Activated CD4-positive, alpha-beta memory T cell treated with anti-CD3 and anti-CD28 coated beads for 36 hours (primary cell): ENCODE data around the gene ADGRG1. TPM values are rescaled to one million over a fixed set of nuclear protein-coding genes. Genes with fewer than 3 reads are reported as not detected.

Experiments used
- CTCF ChIA-PET: fragments of 350-600 bp; sonication (Branson Sonifier 250); formaldehyde crosslinking; loops from one replicate; lab custom pipeline; 2021; ENCODE audit warnings: antibody characterized with exemption, inconsistent platforms; lab: Charles Lee
- POLR2A ChIA-PET: fragments of 350-600 bp; sonication (Branson Sonifier 250); formaldehyde crosslinking; loops from one replicate; lab custom pipeline; 2021; ENCODE audit warnings: antibody characterized with exemption; lab: Charles Lee
- DNase-seq: peaks from one replicate; pipeline ENCODE4 v3.0.0-alpha.2; 2020
- H3K27ac Mint-ChIP-seq: one replicate; pipeline ENCODE4 v1.8.0; 2021; ENCODE audit warnings: mixed read lengths
- H3K27me3 Mint-ChIP-seq: one replicate; pipeline ENCODE4 v1.8.0; 2021; ENCODE audit warnings: mixed read lengths
- H3K36me3 Mint-ChIP-seq: one replicate; pipeline ENCODE4 v1.8.0; 2021; ENCODE audit warnings: mixed read lengths
- H3K4me1 Mint-ChIP-seq: one replicate; pipeline ENCODE4 v1.8.0; 2021; ENCODE audit warnings: low read depth, mixed read lengths
- H3K4me3 Mint-ChIP-seq: one replicate; pipeline ENCODE4 v1.8.0; 2021; ENCODE audit warnings: mild to moderate bottlenecking, mixed read lengths
- H3K9me3 Mint-ChIP-seq: one replicate; pipeline ENCODE4 v1.8.0; 2021; ENCODE audit warnings: mixed read lengths
- intact Hi-C: fragments of 100-400 bp; cut with micrococcal nuclease; formaldehyde crosslinking; loops from one replicate; pipeline ENCODE4 v1.15.1; 2023
- total RNA-seq, 2 experiments: library from RNA; stranded (reverse); gene quantifications; one replicate each; pipeline ENCODE4 v1.2.3, GENCODE V29; 2021

Gene ADGRG1
- total RNA-seq, 2 experiments from 2014 or later: 4.7 to 6.0 TPM

GRCh38 chr16:57645691-57646387 lies 17.4 kb downstream of the ADGRG1 start:
- Mint-ChIP-seq H3K36me3 (no peaks in the 10 kb centered on the region), H3K27ac (no peak overlapping the region), H3K27me3 (no peaks in the 10 kb centered on the region), H3K4me3 (no peak overlapping the region), H3K9me3 (no peaks in the 10 kb centered on the region), H3K4me1 (peaks cover 15% of the 10 kb centered on the region)
- DNase-seq: no peak
- ChIA-PET CTCF (interaction anchor here (7.6 to 8.6 kb wide), 2 partner anchors 48 to 70 kb away, joined by 197 to 250 read pairs; no protein-coding TSS in a partner anchor), POLR2A (no interaction called here)
- intact Hi-C loops: loop anchor here (5.0 kb wide), 1 partner anchor 229 kb away; no protein-coding TSS in a partner anchor

GRCh38 chr16:57646388-57647039 lies 18.1 kb downstream of the ADGRG1 start:
- ChIA-PET CTCF (interaction anchor here (0.9 to 8.6 kb wide), 7 partner anchors 10 to 90 kb away, joined by 3 to 250 read pairs (median 59); partner anchors contain the start of gene KATNB1), POLR2A (interaction anchor here (0.9 kb wide), 1 partner anchor 61 kb away, joined by 3 read pairs; no protein-coding TSS in a partner anchor)
- Mint-ChIP-seq H3K27ac (no peak overlapping the region), H3K4me3 (no peak overlapping the region), H3K27me3 (no peaks in the 10 kb centered on the region), H3K9me3 (no peaks in the 10 kb centered on the region), H3K36me3 (no peaks in the 10 kb centered on the region), H3K4me1 (peaks cover 15% of the 10 kb centered on the region)
- intact Hi-C loops: loop anchor here (5.0 kb wide), 1 partner anchor 229 kb away; no protein-coding TSS in a partner anchor
- DNase-seq: no peak

- intact Hi-C loops: loop anchor here (5.0 kb wide), 1 partner anchor 230 kb away; no protein-coding TSS in a partner anchor
- no peaks in the 10 kb centered on the region for H3K36me3 Mint-ChIP-seq
- no peak for DNase-seq
- H3K4me3 Mint-ChIP-seq: no peak overlapping the region
- ChIA-PET CTCF (interaction anchor here (0.5 to 8.6 kb wide), 11 partner anchors 10 to 740 kb away, joined by 3 to 250 read pairs (median 8); partner anchors contain the start of gene KATNB1), POLR2A (interaction anchor here (0.9 to 2.2 kb wide), 3 partner anchors 26 to 62 kb away, joined by 3 to 6 read pairs (median 3); no protein-coding TSS in a partner anchor)
- H3K9me3 Mint-ChIP-seq: no peaks in the 10 kb centered on the region
- H3K27me3 Mint-ChIP-seq: no peaks in the 10 kb centered on the region
- H3K27ac Mint-ChIP-seq: no peak overlapping the region
- H3K4me1 Mint-ChIP-seq: peaks cover 21% of the 10 kb centered on the region
These were observed 18.9 kb downstream of the ADGRG1 start for GRCh38 chr16:57647136-57647875.

- H3K27me3 Mint-ChIP-seq: no peaks in the 10 kb centered on the region
- ChIA-PET POLR2A (interaction anchor here (1.1 to 2.2 kb wide), 2 partner anchors 27 to 57 kb away, joined by 3 to 6 read pairs; no protein-coding TSS in a partner anchor), CTCF (interaction anchor here (0.7 to 8.6 kb wide), 20 partner anchors 10 to 168 kb away, joined by 3 to 250 read pairs (median 4); partner anchors contain the start of genes ADGRG1 and KATNB1)
- H3K4me3 Mint-ChIP-seq: no peak overlapping the region
- peaks cover 21% of the 10 kb centered on the region for H3K4me1 Mint-ChIP-seq
- DNase-seq: no peak
- no peaks in the 10 kb centered on the region for H3K36me3 Mint-ChIP-seq
- no peak overlapping the region for H3K27ac Mint-ChIP-seq
- H3K9me3 Mint-ChIP-seq: no peaks in the 10 kb centered on the region
- intact Hi-C loops: loop anchor here (2.0 to 5.0 kb wide), 2 partner anchors 87 to 231 kb away; partner anchors contain the start of gene KATNB1
These were observed 19.7 kb downstream of the ADGRG1 start for GRCh38 chr16:57648125-57648524.

GRCh38 chr16:57648581-57649442 lies 20.4 kb downstream of the ADGRG1 start:
- no peaks in the 10 kb centered on the region for H3K9me3 Mint-ChIP-seq
- peaks cover 21% of the 10 kb centered on the region for H3K4me1 Mint-ChIP-seq
- POLR2A ChIA-PET: interaction anchor here (1.1 to 2.2 kb wide), 2 partner anchors 28 to 58 kb away, joined by 3 to 6 read pairs; no protein-coding TSS in a partner anchor

GRCh38 chr16:57649443-57649751 lies 21.0 kb downstream of the ADGRG1 start:
- peaks cover 21% of the 10 kb centered on the region for H3K4me1 Mint-ChIP-seq
- intact Hi-C loops: loop anchor here (1.0 to 5.0 kb wide), 7 partner anchors 40 to 232 kb away; partner anchors contain the start of gene KATNB1
- no peak overlapping the region for H3K27ac Mint-ChIP-seq

More at GRCh38 chr16:57648581-57649442, 20.4 kb downstream of the ADGRG1 start:
- intact Hi-C loops: loop anchor here (1.0 to 5.0 kb wide), 7 partner anchors 40 to 232 kb away; partner anchors contain the start of gene KATNB1
- H3K27ac Mint-ChIP-seq: no peak overlapping the region
- no peaks in the 10 kb centered on the region for H3K27me3 Mint-ChIP-seq
- CTCF ChIA-PET: interaction anchor here (0.6 to 8.6 kb wide), 28 partner anchors 9 to 169 kb away, joined by 3 to 250 read pairs (median 4); partner anchors contain the start of genes ADGRG1 and KATNB1
- H3K36me3 Mint-ChIP-seq: no peaks in the 10 kb centered on the region
- peak; percentile 94 for DNase-seq
- H3K4me3 Mint-ChIP-seq: no peak overlapping the region

GRCh38 chr16:57649846-57650245 lies 21.4 kb downstream of the ADGRG1 start:
- Mint-ChIP-seq H3K27me3 (no peaks in the 10 kb centered on the region), H3K36me3 (no peaks in the 10 kb centered on the region), H3K9me3 (no peaks in the 10 kb centered on the region), H3K27ac (no peak overlapping the region), H3K4me3 (no peak overlapping the region), H3K4me1 (peaks cover 21% of the 10 kb centered on the region)
- POLR2A ChIA-PET: no interaction called here
- intact Hi-C loops: loop anchor here (1.0 to 5.0 kb wide), 7 partner anchors 41 to 233 kb away; partner anchors contain the start of gene KATNB1
- DNase-seq: no peak
- CTCF ChIA-PET: interaction anchor here (0.6 to 8.6 kb wide), 14 partner anchors 8 to 347 kb away, joined by 3 to 250 read pairs (median 6); partner anchors contain the start of genes ADGRG1 and KATNB1

More at GRCh38 chr16:57649443-57649751, 21.0 kb downstream of the ADGRG1 start:
- ChIA-PET CTCF (interaction anchor here (0.6 to 8.6 kb wide), 15 partner anchors 8 to 347 kb away, joined by 3 to 250 read pairs (median 4); partner anchors contain the start of genes ADGRG1 and KATNB1), POLR2A (interaction anchor here (2.2 kb wide), 1 partner anchor 58 kb away, joined by 6 read pairs; no protein-coding TSS in a partner anchor)
- H3K9me3 Mint-ChIP-seq: no peaks in the 10 kb centered on the region
- no peaks in the 10 kb centered on the region for H3K36me3 Mint-ChIP-seq
- H3K27me3 Mint-ChIP-seq: no peaks in the 10 kb centered on the region
- H3K4me3 Mint-ChIP-seq: no peak overlapping the region
- DNase-seq: no peak

GRCh38 chr16:57651344-57652333 lies 23.2 kb downstream of the ADGRG1 start:
- no peaks in the 10 kb centered on the region for H3K27me3 Mint-ChIP-seq
- no peaks in the 10 kb centered on the region for H3K9me3 Mint-ChIP-seq
- no peak overlapping the region for H3K4me3 Mint-ChIP-seq
- no peak overlapping the region for H3K27ac Mint-ChIP-seq
- H3K4me1 Mint-ChIP-seq: peaks cover 21% of the 10 kb centered on the region
- CTCF ChIA-PET: interaction anchor here (1.2 to 8.6 kb wide), 4 partner anchors 43 to 76 kb away, joined by 3 to 250 read pairs (median 144); no protein-coding TSS in a partner anchor
- intact Hi-C loops: no loop called here
- H3K36me3 Mint-ChIP-seq: no peaks in the 10 kb centered on the region
- POLR2A ChIA-PET: no interaction called here
- peak; percentile 29 for DNase-seq

- H3K27ac Mint-ChIP-seq: no peak overlapping the region
- H3K27me3 Mint-ChIP-seq: no peaks in the 10 kb centered on the region
- no peaks in the 10 kb centered on the region for H3K36me3 Mint-ChIP-seq
- no peak overlapping the region for H3K4me3 Mint-ChIP-seq
- ChIA-PET POLR2A (no interaction called here), CTCF (interaction anchor here (1.2 to 8.6 kb wide), 3 partner anchors 55 to 77 kb away, joined by 3 to 250 read pairs (median 197); no protein-coding TSS in a partner anchor)
- no peaks in the 10 kb centered on the region for H3K9me3 Mint-ChIP-seq
- DNase-seq: no peak
- H3K4me1 Mint-ChIP-seq: peaks cover 19% of the 10 kb centered on the region
- intact Hi-C loops: no loop called here
These were observed 24.5 kb downstream of the ADGRG1 start for GRCh38 chr16:57652695-57653471.
